Middle frontal gyrus (tissue), 1 donor: ENCODE results near the gene TECPR2.

Source experiments
- DNase-seq: peaks from one replicate; pipeline ENCODE4 v3.0.0-alpha.2; 2015; ENCODE audit warnings: low spot score; ENCODE audit errors: extremely low spot score

Gene TECPR2

GRCh38 chr14:102421411-102422057, 58.8 kb downstream of the TECPR2 start:
- no peak for DNase-seq

- DNase-seq, result no peak
Observed at GRCh38 chr14:102424520-102424919, 61.8 kb downstream of the TECPR2 start.

DNA sequence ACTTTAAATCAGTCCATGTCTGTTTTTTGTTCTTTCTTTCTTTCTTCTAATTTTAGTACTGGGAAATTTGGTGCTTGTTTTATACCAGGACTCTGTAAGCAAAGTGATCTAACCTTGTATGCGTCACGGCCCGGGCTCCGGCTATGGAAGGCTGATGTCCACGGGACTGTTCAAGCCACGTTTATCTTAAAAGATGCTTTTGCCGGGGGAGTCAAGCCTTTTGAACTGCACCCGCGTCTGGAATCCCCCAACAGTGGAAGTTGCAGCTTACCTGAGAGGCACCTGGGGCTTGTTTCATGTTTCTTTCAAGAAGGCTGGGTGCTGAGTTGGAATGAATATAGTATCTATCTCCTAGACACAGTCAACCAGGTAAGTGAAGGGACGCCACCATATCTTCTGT, 62.2 kb downstream of the TECPR2 start:
- no peak for DNase-seq

DNA sequence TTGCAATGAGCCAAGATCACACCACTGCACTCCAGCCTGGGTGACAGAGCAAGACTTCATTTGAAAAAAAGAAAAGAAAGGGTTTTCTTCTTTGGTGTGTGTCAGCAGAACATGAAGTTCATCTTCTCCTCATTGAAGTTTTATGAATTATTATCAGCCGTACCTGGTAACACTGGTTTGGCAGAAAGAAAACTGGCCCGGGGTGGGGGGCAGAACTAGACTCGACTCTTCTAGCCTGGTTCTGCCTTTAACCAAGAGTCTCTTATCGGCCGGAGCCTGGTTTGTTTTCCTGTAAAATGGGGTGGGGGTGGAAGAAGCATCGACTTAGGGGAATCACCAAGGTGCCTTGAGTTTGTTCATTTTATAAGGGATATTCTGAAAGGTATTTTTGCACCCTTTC, 64.1 kb downstream of the TECPR2 start:
- no peak for DNase-seq

DNA sequence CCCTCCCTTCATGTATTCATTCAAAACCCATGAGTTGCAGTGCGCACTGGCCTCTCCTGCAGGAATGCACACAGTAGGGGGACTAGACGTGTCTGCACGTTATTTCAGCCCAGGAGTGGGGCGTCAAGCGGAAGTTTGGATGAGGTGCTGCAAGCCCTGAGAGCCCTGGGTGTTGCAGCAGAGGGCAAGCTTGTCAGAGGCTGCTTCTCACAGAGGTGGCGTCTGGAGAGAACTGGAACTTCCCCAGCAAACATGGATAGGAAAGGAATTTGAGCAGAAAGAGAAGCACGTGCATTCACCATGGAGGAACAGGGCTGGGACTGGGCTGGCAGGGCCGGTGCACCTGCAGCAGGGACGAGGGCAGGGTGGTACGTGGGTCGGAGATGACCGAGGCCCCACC, 64.9 kb downstream of the TECPR2 start:
- no peak for DNase-seq

- DNase-seq, result no peak
Observed at GRCh38 chr14:102430212-102430908, 67.6 kb downstream of the TECPR2 start.

- no peak for DNase-seq
Observed at GRCh38 chr14:102431751-102432150, 69.0 kb downstream of the TECPR2 start.

- DNase-seq, result no peak
Observed at GRCh38 chr14:102434647-102435175, 72.0 kb downstream of the TECPR2 start.

GRCh38 chr14:102437997-102438915, 75.5 kb downstream of the TECPR2 start:
- DNase-seq, result peak; percentile 77

GRCh38 chr14:102439556-102439955, 76.8 kb downstream of the TECPR2 start:
- no peak for DNase-seq

DNA sequence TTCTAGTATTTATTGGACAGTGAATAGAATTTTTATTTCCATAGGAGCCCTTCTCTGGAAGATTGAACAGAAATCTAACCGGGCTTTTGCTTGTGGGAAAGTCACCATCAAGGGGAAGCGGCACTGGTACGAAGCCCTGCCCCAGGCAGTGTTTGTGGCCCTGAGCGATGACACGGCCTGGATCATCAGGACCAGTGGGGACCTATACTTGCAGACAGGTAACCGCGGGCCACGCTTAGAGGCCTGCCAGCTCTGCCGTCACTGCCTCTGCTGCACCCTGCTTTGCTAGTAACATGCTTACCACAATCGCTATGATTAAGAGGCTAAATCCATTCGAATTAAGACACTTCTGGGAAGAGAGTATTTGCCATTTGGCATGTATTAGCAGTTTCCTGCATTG, 77.7 kb downstream of the TECPR2 start:
- DNase-seq, result no peak

- DNase-seq, result no peak
Observed at GRCh38 chr14:102442241-102443211, 79.8 kb downstream of the TECPR2 start.

DNA sequence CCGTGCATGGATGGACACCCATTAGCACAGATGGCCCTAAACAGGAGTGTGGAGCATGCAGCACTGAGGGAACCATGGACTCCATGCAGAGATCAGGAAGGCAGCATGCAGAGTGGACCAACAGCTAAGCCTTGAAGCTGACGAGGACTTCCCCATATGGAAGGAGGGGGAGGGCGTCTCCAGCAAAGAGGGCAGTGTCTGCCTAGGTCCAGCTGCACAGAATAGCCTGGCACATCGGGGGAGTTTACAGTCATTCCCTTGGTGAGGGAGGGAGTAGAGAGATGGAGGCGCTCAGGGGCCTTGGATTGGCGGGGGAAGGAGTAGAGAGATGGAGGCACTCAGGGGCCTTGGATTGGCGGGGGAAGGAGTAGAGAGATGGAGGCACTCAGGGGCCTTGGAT, 82.3 kb downstream of the TECPR2 start:
- peak; percentile 27 for DNase-seq

- no peak for DNase-seq
Observed at GRCh38 chr14:102445641-102446040, 82.9 kb downstream of the TECPR2 start.

- no peak for DNase-seq
Observed at GRCh38 chr14:102450206-102451063, 87.7 kb downstream of the TECPR2 start.

GRCh38 chr14:102451064-102451352, 88.3 kb downstream of the TECPR2 start:
- no peak for DNase-seq

- DNase-seq, result no peak
Observed at GRCh38 chr14:102452302-102452701, 89.6 kb downstream of the TECPR2 start.

DNA sequence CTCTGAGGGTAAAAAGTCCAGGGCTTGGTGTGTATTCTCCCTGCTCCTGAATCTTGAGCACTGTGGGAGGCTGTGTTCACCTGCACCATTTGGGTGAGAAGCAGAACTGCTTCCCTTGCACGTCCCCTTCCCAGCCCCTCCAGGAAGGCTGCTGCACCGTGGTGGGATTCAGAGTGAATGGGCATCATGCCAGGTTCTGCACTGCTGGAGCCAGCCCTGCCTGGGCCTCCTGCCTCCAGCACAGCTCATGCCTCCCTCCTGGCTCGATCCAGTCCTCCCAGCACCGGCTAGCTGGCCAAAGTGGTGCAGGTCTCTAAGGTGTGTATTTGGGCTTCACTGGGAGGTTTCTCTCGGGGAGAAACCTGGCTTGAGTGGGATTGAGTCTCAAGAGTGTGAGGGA, 92.0 kb downstream of the TECPR2 start:
- no peak for DNase-seq

DNA sequence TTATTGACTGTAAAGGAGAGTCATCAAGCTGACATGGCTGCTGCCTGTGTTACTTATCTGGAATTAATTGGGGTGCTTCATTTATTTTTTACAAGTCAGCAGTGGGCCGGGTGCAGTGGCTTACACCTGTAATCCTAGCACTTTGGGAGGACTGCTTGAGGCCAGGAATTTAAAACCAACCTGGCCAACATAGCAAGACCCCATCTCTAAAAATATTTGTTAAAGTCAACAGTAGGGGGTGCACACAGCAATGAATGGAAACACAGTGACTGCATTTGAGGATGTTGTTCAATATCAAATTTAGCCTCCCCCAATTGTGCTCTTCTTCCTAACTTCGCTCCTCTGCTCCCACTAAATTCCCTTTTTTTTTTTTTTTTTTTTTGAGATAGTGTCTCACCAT, 94.8 kb downstream of the TECPR2 start:
- DNase-seq, result no peak
